NCI-H1694 (cell line): Measurements from ENCODE around the gene OXT.

Experiments used
- DNase-seq: peaks from one replicate; lab custom pipeline; 2025; lab: John Stamatoyannopoulos, UW

Gene OXT

DNA sequence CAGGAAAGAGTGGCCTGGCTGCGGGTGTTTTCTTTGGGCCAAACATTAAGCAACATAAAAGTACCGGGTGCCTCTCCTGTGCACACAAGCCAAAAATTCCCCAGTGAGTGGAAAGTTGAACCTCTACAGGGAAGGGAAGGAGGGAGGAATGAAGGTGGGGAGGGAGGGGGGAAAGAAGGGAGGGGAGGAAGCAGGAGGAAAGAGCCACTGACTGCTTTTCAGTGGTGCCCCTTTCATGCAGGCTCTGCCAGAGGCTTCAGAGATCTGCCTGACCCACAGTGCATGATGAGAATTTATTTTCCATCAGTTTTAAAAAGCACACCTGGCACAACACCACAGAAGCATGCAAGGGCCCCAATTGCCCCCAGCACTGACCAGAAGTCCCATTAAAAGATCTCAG is 40.6 kb downstream of the OXT start:
- no peak for DNase-seq

DNA sequence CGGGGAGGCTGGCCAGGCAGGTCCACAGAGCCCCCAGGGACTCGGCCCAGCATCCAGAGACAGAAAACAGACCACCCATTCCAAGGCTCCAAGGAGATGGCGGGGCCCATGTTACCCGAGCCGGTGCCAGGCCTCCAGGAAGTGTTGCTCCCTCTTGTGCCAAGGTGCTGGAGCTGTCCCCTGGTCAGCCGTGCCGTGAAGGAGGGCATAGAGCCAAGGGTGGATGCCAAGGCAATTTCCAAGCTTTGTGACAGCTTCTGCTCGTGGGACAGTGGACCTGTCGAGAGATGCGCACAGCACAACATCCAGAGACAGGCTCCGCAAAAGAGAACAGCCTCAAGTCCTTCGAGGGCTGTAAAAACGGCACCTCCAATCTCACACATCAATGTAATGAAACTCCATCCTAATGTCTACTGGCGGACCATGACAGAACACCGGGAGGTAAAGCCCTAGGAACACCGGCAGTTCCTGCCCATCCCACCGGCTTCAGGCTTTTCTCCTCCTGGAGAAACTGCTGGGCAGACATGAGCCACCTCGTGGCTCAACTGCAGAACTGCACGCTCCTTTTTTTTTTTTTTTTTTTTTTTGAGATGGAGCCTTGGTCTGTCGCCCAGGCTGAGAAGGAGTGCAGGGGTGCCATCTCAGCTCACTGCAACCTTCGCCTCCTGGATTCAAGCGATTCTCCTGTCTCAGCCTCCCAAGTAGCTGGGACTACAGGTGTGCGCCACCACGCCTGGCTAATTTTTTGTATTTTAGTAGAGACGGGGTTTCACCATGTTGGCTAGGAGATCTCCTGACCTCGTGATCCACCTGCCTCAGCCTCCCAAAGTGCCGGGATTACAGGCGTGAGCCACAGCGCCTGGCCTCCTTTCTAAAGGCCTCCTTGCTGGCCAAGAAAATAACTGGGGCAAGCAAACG is 44.0 kb downstream of the OXT start:
- DNase-seq = peak; percentile 70

DNA sequence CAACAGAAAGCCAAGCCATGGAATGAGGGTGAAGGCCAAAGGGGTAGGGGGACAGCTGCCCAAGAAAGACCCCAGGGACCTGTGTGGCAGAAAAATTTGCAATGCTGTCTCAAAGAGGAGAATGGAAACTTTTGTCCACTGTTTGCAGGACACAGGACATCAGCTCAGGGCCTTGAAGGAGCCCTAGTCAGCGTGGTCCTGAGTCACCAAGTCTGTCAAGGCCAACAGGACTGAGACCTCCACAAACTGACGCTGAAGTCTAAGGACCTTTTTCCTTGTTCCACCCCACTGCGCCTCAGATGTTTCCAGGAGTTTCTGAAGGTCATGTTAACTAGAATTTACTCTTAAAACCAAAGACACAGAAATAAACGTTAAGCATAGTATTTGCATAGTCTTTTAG is 44.9 kb downstream of the OXT start:
- DNase-seq = no peak

DNA sequence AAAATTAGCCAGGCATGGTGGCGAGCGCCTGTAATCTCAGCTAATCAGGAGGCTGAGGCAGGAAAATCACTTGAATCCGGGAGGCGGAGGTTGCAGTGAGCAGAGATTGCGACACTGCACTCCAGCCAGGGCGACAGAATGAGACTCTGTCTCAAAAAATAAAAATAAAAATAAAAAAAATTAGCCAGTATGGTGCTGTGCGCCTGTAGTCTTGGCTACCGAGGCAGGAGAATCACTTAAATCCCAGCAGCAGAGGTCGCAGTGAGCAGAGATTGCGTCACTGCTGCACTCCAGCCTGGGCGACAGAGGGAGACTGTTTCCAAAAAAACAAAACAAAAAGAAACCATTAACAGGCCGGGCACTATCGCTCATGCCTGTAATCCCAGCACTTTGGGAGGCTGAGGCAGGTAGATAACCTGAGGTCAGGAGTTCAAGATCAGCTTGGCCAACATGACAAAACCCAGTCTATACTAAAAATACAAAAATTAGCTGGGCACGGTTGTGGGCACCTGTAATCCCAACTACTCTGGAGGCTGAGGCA is 46.5 kb downstream of the OXT start:
- DNase-seq = peak; percentile 17

DNA sequence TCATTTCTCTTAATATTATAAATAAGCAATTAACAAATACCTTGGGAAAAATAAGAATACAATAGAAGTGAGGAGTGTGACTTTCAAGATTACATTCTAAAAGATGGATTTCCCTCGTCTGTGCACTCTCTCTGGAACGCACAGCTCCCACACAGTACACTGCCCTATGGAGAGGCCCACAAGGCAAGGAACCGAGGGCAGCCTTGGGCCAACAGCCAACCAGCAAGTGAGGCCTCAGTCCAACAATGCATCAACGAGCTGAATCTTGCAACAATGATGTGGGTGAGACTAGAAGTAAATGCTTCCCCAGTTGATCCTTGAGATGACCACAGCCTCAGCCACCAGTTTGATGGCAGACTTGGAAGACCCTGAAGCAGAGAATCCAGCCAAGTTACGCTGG is 47.6 kb downstream of the OXT start:
- no peak for DNase-seq

DNA sequence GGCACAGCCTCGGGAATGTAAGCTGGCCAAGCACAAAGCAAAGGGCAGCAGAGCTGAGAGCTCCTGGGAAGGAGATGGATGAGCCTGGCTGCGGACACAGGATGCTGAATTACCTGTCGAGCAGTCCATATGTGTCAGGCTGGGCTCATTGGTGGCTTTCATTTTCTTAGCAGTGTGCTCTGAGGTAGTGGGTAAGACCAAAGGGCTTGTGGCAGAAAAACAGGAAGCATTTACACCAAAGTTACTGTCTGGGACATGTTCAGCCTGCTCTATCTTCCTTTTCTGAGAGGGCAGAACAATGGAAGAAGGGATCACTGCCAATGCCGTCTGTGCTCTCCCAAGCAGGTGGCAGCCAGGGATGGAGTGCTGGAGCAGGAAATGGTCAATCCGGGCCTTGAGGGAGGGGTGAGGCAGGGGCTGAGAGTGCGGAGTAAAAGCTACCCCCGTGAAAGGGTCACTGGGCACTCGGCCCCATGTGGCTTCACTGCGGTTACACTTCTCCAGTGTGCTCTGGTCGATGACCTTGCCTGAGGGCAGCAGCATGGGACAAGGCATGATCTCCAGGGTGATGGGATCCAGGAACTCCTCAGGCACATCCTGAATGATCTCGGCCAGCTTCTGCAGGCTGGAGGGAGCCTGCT is 50.0 kb downstream of the OXT start:
- DNase-seq = no peak
